GM21381 (cell line): ENCODE measurements around the gene FTSJ3.
"Not testable (repeated sequence)": the region's sequence is repeated elsewhere in the genome, so short reads cannot be mapped to it uniquely, and the experiment has no call there.

ENCODE experiments used
- ATAC-seq: cut with Tn5 transposase; IDR thresholded peaks from one replicate; pipeline ENCODE4 v1.9.1; 2021; ENCODE audit warnings: mild to moderate bottlenecking, moderate library complexity; ENCODE audit not compliant: unreplicated experiment

The FTSJ3 gene

DNA sequence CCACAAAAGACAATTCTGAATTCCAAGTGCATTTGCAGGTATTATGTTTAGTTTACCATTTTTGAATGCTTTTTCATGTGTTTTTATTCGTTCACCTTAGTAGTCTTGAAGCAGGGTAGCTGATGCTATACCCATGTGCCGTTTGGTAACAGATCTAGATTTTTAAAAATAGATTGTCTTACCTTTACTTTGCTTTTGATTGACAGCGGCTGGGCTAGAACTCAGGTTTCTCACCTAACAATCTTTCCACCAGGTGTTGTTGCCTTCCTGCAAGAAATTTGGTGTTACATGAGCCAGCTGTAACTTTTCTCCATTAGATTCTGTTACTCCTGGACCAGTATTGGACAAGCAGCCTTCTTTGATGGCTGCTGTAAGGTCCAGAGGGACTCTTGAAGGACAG lies 1.5 kb upstream of the FTSJ3 start:
- ATAC-seq = no peak

DNA sequence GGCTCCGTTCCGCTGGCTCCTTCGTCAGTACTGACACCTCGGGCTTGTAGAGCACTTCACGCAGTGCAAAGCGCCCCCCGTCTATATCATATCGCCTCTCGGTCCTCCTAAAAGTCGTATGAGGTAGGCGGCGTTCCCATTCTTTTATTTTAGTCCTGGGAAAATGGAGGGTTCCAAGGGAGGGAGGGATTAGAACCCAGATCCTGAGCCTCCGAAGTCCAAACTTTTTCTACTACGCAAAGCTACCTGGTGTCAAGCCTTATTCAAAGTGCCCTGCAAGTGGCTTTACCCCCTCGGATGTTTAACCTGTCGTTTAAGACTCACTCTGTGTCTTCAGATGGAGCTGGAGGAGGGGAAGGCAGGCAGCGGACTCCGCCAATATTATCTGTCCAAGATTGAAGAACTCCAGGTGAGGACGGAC lies 348 bp upstream of the FTSJ3 start:
- no peak for ATAC-seq

DNA sequence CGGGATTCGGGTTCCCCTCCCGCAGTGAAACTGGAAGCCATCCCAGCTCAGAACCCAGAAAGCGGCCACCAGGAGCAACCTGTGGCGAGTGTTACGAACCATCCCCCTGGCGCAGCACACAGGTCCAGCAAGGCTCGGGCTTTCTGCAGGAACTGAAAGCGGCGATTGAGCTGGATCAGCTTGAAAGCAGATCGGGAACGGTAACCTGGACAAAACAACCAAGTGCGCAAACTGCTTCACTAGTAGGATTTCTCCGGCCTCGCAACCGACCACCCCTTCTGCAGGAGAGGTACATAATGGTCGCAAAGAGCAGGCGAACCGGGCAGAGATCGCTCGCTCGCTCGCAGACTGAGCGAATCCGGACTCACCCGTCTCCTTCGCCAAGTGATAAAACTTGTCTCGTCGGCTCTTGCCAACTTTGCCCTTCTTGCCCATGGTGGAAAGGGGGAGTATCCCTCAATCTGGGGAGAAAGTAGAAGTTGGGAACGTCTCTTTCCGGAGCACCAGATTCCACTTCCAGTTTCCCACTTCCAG lies 928 bp downstream of the FTSJ3 start:
- ATAC-seq = no peak

DNA sequence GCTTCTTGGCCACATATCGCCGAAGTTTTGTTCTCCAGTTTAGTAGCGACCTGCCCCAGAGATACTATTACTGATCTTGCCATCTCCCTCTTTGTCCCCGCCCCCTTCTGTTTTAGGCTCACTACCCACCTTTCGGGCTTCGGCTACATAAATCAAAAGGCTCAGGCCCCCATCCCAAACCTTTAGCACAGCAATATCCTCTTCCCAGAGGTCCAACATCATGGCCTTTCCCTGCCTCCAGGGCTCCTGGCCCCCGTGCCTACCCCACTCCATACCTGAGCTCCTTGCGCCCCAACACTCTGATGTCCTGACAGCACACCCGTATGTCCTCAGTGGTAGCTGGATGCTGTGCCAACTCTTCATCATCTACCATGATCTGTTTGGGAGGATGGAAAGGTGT lies 3.1 kb downstream of the FTSJ3 start:
- no peak for ATAC-seq

DNA sequence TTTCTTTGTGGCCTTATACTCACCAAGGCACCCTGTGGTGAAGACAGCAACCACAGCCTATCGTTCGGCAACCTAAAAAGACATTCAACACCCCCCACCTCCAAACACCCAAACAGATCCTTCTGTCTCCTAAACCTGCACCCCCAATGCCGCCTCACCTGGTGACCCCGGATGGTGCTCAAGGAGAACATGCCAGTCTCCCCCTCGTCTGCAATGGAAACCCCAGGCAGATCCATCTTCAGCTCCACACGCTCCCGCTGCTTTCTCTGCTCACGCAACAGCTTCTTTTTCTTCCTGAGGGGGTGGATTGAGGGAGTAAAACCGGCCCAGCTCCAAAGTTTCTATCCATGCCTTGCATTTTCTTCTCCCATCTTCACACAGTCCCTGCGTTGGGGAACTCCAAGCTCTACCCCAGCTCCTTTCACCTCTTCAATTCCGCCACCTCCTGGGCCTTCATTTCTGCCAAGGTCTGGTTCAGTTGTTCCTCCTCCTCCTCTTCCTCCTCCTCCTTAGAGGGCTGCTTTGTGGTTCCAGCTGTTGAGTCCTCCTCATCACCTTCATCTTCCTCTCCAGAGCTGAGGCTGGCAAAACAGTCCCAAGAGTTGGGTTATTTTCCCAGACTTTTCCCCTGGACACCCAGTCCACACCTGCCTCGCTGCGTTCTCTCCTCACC lies 3.7 kb downstream of the FTSJ3 start:
- no peak for ATAC-seq

DNA sequence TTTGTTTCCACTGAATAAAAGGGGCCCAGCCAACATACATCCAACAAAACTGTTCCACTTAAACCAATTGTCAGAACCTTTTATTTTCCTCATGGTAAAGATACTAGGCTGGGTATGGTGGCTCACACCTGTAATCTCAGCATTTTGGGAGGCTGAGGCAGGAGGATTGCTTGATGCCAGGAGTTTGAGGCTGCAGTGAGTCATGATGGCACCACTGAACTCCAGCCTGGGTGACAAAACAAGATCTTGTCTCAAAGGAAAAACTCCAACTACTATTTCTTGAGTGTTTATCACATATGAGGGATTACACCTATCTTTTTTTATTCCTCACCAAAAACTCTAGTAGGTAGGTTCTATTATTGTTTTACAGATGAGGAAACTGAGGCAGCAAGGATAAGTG lies 4.9 kb downstream of the FTSJ3 start:
- ATAC-seq = no peak

DNA sequence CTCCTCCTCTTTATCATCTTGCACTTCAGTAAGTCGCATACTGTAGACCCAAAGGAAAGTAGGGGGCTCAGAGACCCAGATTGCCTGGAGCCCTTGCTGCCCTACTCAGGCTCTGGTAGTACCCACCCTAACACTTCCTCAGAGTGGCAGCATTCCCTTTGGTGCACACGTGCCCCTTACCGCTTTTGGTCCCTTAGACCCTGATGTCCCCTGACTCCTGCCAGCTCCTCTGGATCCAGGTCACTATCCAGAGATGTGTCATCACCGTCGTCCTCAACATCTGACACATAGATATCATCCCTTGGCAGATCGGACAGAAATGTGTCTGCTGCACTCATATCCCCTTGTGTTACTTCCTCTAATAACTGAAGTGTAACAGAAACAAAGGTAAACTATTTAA lies 5.7 kb downstream of the FTSJ3 start:
- ATAC-seq = no peak

DNA sequence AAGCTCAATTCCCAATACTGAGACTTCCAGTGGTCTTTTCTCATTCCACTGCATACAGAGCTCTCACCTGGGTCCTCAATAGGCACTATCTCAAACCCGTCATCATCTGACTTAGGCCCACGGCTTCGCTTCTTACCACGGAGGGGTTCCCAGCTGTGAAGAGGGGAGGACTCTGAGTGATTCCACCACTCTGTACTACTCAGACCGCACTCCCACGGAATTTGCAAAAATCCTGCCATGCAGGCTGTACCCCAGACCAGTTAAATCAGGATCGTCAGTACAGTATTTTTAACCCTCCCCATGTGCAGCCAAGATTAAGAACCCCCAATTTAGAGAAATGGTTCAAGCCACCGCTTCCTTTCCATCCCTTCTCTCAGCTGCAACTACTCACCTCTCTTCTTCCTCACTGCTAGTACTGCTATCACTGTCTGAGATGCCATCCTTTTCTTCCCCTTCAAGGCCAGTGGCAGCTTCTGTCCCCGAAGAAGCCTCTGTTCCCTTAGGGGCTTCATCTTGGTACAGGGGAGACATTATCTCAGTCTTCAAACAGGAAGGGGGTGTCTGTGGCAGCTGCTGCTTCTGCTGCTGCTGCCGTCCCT lies 6.4 kb downstream of the FTSJ3 start:
- ATAC-seq = no peak

DNA sequence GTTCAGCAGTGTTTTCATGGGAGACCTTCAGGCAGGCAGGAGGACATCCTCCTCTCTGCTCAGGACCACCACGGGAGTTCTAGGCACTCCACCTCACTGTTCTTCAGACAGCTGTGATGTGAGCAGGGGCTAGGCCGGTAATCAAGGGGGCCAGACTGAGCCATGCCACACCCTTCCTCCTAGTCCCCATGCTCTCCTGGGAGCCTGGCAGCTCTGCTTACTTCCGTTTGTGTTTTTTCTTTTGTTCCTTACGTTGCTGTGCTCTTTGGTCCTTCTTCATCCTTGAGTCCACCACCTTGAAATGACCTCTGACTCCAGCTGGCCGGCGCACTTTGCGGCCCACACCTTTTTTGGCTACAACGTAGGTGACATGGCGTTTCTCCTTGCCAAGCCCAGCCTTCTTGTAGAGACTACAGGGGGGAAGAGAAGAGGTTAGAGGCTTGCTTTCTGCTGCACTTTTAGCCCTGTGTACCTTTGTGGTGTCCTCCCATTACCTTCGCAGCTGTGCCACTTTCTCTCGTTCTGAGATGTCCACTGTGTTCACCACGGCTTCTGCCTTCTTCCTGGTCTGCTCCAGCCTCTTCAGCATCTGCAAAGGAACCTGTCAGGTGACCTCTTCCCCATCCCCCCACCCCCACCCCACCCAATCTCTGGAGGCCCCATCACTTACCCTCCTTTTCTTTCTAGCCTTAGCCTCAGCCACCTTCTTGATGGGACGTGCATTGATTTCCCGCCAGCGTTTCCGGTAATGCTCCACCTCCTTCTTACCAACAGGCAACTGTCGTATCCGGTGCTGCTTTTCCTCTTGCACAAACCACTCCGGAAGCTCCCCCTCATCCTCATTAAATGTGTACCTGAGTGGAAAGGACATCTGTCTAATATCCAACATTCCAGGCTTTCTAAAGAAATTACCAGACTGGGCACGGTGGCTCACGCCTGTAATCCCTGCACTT lies 7.6 kb downstream of the FTSJ3 start:
- ATAC-seq = no peak

DNA sequence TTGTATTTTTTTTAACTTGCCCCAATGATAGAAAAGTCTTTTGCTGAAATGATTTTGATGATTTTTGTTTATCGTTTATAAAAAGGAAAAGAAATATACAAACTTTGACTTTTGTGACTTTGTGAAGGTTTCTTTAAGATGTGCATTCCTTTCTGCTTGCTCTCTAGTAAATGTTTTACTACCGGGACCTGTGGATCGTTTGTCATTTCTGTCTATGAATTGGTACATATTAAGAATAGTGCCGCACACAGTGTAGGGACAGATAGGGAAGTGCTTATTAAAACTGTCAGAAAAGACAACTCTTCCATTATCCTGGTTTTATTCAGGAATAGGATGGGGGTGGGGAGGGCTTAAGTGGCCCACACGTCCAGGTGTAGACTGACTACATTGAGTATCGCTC lies 8.3 kb downstream of the FTSJ3 start:
- no peak for ATAC-seq

DNA sequence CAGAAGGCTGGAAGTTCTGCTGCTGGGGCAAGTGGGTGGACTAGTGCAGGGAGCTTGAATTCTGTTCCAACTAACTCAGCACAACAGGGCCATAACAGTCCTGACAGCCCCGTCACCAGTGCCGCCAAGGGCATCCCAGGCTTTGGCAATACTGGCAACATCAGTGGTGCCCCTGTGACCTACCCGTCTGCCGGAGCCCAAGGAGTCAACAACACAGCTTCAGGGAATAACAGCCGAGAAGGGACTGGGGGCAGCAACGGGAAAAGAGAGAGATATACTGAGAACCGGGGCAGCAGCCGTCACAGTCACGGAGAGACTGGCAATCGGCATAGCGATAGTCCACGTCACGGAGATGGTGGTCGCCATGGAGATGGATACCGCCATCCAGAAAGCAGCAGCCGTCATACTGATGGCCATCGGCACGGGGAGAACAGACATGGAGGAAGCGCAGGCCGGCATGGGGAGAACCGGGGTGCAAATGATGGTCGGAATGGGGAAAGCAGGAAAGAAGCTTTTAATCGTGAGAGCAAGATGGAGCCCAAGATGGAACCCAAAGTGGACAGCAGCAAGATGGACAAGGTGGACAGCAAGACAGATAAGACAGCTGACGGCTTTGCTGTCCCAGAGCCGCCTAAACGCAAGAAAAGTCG lies 9.6 kb downstream of the FTSJ3 start:
- no peak for ATAC-seq

DNA sequence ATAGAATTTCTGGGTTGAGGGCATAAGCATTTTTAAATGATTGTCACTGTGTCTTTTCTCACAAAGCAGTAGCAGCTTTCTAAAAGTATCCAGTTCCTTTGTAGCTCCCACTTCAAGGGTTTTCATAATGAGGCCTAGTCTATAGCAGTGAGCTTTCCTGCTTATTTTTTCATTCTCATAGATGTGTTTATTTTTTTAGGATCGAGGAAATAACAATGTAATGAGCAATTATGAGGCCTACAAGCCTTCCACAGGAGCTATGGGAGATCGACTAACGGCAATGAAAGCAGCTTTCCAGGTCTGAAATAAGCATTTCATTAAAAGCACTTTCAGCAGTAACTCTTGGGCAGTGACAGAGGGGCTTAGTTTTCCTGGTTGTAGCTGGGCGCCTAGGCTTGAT lies 10.8 kb downstream of the FTSJ3 start:
- no peak for ATAC-seq

DNA sequence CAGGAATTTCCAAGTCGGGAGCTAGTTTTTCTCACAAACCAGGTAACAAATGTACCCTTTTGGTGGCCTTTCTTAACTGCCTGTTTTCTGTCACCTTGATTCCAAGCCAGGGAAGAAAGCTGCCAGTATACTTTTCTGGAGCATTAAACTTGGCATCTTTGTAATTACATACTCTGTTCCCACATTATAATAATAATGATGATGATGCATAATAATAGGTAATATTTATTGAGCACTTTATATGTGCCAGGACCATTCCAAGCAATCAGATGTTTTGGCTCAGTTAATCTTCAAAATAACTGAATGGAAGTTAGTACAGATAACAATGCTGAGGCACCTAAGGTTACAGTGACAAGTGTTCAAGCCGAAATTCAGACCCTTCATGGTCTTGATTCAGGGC lies 11.3 kb downstream of the FTSJ3 start:
- ATAC-seq = no peak

DNA sequence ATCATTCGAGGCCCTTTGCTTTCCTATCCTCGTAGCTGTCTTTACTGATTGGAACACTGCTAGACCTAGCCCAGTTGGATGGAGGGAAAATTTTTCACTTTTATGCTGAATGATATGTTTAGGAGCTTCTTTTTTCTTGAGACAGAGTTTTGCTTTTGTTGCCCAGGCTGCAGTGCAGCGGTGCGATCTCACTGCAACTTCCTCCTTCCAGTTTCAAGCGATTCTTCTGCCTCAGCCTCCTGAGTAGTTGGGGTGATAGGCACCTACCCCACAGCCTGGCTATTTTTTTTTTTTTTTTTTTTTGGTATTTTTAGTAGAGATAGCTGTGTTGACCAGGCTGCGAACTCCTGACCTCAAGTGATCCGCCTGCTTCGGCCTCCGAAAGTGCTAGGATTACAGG lies 17.5 kb downstream of the FTSJ3 start:
- no peak for ATAC-seq

DNA sequence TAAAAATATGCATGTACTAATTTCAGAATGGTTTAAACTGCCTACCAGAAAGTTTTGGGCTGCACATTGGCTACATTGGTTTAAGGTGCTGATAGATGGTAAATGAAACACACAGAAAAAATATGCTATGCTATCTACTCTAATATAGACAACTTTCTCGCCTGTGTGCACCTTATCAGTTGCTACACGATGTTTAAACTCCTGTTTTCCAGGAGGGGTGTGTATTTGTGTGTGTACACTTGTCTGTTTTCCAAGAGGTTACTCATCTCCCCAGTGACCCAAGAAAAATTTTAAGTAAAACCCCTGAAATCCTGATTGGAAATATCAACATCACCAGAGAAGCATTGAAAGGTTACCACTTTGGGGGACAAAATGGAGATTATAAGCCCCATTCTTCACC lies 21.9 kb downstream of the FTSJ3 start:
- no peak for ATAC-seq

DNA sequence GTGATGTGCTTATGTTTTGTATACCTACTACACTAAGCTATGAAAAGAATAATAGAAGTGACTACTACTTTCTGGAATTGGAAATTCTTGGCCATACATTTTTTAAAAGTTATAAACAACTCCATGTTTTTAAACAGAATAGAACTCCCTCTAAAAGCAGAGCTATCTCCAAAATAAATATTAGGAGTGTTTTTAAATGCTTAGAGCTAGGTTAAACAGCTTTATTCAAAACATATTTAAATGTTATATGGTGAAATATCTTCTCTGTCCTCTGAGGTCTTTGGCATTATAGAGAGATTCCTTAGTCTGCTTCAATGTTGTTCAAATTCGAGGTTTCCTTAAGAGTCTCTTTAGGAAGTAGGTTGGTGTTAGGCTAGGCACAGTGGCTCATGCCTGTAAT lies 23.1 kb downstream of the FTSJ3 start:
- no peak for ATAC-seq

DNA sequence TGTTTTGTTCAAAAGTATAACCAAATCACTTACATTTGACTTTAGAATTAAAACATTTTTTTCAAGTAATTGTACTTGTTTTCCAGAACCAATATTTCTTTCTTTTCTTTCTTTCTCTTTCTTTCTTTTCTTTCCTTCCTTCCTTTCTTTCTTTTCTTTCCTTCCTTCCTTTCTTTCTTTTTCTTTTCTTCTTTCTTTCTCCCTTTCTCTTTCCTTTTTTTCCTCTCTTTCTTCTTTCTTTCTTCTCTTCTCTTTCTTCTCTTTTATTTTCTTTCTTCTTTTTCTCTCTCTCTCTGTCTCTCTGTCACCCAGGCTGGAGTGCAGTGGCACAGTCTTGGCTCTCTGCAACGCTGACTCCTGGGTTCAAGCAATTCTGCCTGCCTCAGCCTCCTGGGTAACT lies 26.7 kb downstream of the FTSJ3 start:
- no peak for ATAC-seq

DNA sequence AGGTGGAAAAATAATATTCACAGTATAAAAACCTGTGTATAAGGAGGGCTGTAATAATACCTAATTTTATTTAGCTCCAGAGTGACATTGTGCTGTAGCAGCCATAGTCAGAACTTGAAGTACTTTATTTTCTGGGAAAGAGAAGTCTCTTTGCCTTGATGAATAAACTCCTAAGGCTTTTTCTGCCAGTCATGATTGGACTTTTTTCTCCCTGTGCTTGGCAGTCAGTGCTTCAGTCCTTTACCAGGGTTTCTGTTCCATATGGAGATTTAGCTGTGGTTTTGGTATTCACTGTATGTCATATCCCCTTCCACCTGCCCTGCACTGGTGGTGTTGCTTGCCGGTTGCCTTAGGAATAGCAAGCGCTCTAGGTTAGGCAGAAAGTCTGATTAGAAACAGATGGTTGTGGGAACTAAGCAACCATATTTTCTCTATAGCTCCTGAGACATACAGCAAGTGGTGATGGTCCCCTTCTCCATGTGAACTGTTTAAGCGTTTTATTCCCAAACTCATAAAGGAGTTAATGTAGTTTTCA lies 28.8 kb downstream of the FTSJ3 start:
- no peak for ATAC-seq

DNA sequence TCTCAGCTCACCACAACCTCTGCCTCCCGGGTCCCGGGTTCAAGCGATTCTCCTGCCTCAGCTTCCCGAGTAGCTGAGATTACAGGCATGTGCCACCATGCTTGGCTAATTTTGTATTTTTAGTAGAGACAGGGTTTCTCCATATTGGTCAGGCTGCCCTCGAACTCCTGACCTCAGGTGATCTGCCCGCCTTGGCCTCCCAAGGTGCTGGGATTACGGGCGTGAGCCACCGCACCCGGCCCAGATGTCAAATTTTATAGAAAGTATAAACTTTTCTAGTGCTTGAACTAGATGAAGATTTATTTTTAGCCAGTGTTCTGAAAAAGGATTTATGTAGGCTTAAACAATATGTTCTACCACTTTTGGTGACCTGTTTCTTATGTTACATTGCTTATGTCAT lies 31.1 kb downstream of the FTSJ3 start:
- ATAC-seq = not testable (repeated sequence)

DNA sequence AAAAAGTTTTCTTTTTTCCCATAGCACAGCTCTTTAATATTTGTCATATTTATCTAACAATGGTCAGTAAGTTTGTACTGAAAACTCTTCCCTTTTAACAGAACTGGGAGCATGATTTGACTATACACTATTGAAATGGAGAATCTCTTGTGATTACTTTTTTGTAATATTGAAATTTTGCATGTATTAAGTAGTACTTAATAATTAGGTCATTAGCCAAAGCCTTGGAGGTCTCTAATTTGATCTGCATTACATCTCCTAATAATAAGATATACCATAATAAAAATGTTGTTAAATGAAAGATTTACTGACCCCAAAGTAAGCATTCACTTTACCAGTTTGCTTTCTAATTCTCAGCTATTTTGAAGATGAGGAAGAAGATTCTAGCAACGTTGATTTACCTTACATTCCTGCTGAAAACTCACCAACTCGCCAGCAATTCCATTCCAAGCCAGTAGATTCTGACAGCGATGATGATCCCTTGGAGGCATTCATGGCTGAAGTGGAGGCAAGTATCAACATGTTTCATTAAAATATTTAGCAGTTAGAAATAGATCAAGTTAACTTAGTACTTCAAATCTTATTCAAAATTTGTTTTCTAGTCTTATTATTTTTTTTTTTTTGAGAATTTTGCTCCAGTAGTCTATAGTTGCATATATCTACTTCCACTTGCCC lies 35.3 kb downstream of the FTSJ3 start:
- no peak for ATAC-seq
